SK-N-SH treated with all-trans-retinoic acid at 6 μM for 48 hours (cell line): ENCODE results near the gene ECEL1.
"Not testable (repeated sequence)": the region's sequence is repeated elsewhere in the genome, so short reads cannot be mapped to it uniquely, and the experiment has no call there.

Experiments
- ARNTL ChIP-seq: fragments of 450-650 bp; formaldehyde crosslinking; IDR thresholded peaks from 2 replicates; pipeline ENCODE4 v1.5.0; 2020; ENCODE audit warnings: low read depth, mild to moderate bottlenecking, moderate library complexity, borderline replicate concordance
- GLIS3 ChIP-seq: fragments of 250-450 bp; sonication (Bioruptor Pico); IDR thresholded peaks from 2 replicates; pipeline ENCODE4 v1.5.0; 2020; ENCODE audit warnings: mild to moderate bottlenecking, moderate library complexity
- SNAI2 ChIP-seq: fragments of 250-450 bp; sonication (Bioruptor Pico); IDR thresholded peaks from 2 replicates; pipeline ENCODE4 v1.5.0; 2020; ENCODE audit warnings: mild to moderate bottlenecking, moderate library complexity
- ZNF8 ChIP-seq: fragments of 450-650 bp; formaldehyde crosslinking; IDR thresholded peaks from 2 replicates; pipeline ENCODE4 v1.5.0; 2020; ENCODE audit warnings: mild to moderate bottlenecking, moderate library complexity

DNA sequence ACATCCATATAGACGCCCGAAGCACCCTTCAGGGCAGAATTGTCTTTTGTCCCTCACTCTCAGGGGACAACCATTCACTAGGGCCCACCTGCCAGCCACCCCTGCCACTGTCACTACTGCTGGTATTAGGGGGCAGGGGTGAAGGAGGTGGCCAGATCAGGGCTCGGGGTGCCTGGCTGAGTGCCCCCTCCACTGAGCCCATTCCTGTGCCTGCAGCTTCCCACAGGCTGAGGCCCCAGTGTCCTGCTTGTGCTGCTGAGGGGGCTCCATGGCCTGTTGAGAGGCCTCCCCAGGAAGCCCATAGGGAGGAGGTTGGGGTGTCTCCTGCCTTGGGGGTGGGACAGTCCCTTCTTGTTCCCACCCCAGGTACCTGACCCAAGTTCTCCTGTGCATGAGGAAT lies 36.0 kb downstream of the ECEL1 start:
- TF ChIP-seq SNAI2; ARNTL (CRISPR knock-in tag); GLIS3 (CRISPR knock-in tag); ZNF8: not testable (repeated sequence)
